Lower leg skin (tissue), 3 donors: ENCODE measurements around the gene CHGA.

Experiments
- CTCF ChIP-seq, 3 donors: fragments of 450-650 bp; IDR thresholded peaks; one replicate each; pipeline ENCODE4 v1.5.1; 2016; ENCODE audit warnings: antibody characterized with exemption in 3 of 3, mild to moderate bottlenecking in 3 of 3, moderate library complexity in 2 of 3
- POLR2A ChIP-seq, 2 donors: fragments of 450-650 bp; IDR thresholded peaks; one replicate each; pipeline ENCODE4 v1.6.1; 2016 to 2017; ENCODE audit warnings: antibody characterized with exemption in 2 of 2, mild to moderate bottlenecking in 1 of 2, moderate library complexity in 1 of 2

- TF ChIP-seq POLR2A (IDR thresholded peaks at IDR 0.05) (no peak), CTCF (IDR thresholded peaks at IDR 0.05) (no peak)
These were observed 17.6 kb downstream of the CHGA start for GRCh38 chr14:92940543-92940942.
